Adipocyte (in vitro differentiated cells): Measurements from ENCODE around the gene NOX3.

ENCODE experiments used
- DNase-seq: peaks from one replicate; pipeline ENCODE4 v3.0.0-alpha.2; 2015; ENCODE audit warnings: low read depth
- H3K27me3 ChIP-seq: replicated peaks from 2 replicates; pipeline ENCODE4 v1.7.0; 2013; ENCODE audit warnings: mild to moderate bottlenecking, low read length, moderate library complexity; ENCODE audit not compliant: control insufficient read depth, insufficient read depth
- H3K36me3 ChIP-seq: 2 replicates; pipeline ENCODE4 v1.7.0; 2013; ENCODE audit warnings: low read length, mild to moderate bottlenecking, moderate library complexity; ENCODE audit not compliant: control insufficient read depth, insufficient read depth, severe bottlenecking
- H3K4me1 ChIP-seq: 2 replicates; pipeline ENCODE4 v1.7.0; 2013; ENCODE audit warnings: mild to moderate bottlenecking, low read length, moderate library complexity; ENCODE audit not compliant: control insufficient read depth, insufficient read depth
- H3K4me3 ChIP-seq: 2 replicates; pipeline ENCODE4 v1.7.0; 2013; ENCODE audit warnings: mild to moderate bottlenecking, low read length, moderate library complexity
- H3K9ac ChIP-seq: 2 replicates; pipeline ENCODE4 v1.7.0; 2013; ENCODE audit warnings: mild to moderate bottlenecking, low read length, moderate library complexity
- H3K9me3 ChIP-seq: 2 replicates; pipeline ENCODE4 v1.7.0; 2013; ENCODE audit warnings: mild to moderate bottlenecking, low read length, moderate library complexity; ENCODE audit not compliant: control insufficient read depth

The NOX3 gene

GRCh38 chr6:155409391-155409790 is 46.2 kb downstream of the NOX3 start:
- H3K4me1 ChIP-seq = peaks cover 11% of the 10 kb centered on the region
- H3K36me3 ChIP-seq = no peaks in the 10 kb centered on the region
- H3K9ac ChIP-seq = no peak overlapping the region
- DNase-seq = no peak
- no peak overlapping the region for H3K4me3 ChIP-seq
- no peaks in the 10 kb centered on the region for H3K27me3 ChIP-seq
- no peaks in the 10 kb centered on the region for H3K9me3 ChIP-seq

DNA sequence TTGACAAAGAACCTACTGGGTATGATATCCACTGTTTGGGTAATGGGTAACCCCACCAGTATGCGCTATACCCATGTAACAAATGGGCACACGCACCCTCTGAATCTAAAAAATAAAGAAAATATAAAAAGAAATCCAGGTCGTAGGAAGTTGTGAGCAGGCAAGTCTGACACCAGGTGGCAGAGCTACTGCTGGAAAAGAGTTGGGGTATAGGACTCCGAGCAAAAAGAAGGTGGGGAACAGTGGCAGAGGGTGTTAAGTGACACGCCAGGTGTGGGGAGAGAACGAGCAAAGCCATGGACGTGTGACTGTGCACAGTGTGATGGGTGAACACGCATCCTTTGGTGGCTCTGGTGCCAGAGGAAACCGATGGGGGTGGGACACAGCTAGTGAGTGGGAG is 46.7 kb downstream of the NOX3 start:
- Histone ChIP-seq H3K27me3 (no peaks in the 10 kb centered on the region), H3K4me3 (no peak overlapping the region), H3K4me1 (peaks cover 11% of the 10 kb centered on the region), H3K9me3 (no peaks in the 10 kb centered on the region), H3K36me3 (no peaks in the 10 kb centered on the region), H3K9ac (no peak overlapping the region)
- DNase-seq = no peak

- no peak for DNase-seq
- Histone ChIP-seq H3K27me3 (no peaks in the 10 kb centered on the region), H3K4me3 (no peak overlapping the region), H3K9me3 (no peaks in the 10 kb centered on the region), H3K36me3 (no peaks in the 10 kb centered on the region), H3K4me1 (peaks cover 11% of the 10 kb centered on the region), H3K9ac (no peak overlapping the region)
Measured at GRCh38 chr6:155408231-155408630, 47.4 kb downstream of the NOX3 start.

DNA sequence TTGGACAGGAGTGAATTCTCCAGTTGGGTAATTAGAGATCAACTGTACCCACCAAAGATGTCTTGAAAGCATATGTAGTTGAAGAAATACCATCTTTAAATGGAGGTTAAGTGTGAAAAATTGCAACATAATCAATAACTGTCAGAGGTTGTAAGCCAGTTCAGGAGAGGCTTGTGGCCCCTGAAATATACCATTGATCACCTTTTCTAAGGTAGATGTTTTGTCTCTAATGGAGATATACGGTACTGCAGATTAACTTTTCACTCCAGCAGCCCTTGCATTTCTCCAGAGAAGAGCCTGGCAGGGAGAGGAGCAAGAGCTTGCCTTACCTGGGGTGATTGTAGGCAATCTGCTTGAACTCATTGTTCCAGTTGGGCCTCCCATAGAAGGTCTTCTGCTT is 48.8 kb downstream of the NOX3 start:
- peaks cover 8% of the 10 kb centered on the region for H3K4me1 ChIP-seq
- H3K4me3 ChIP-seq = no peak overlapping the region
- no peak for DNase-seq
- H3K27me3 ChIP-seq = no peaks in the 10 kb centered on the region
- no peak overlapping the region for H3K9ac ChIP-seq
- no peaks in the 10 kb centered on the region for H3K9me3 ChIP-seq
- no peaks in the 10 kb centered on the region for H3K36me3 ChIP-seq

- no peak overlapping the region for H3K9ac ChIP-seq
- DNase-seq = no peak
- no peaks in the 10 kb centered on the region for H3K36me3 ChIP-seq
- no peak overlapping the region for H3K4me3 ChIP-seq
- H3K9me3 ChIP-seq = no peaks in the 10 kb centered on the region
- H3K4me1 ChIP-seq = no peaks in the 10 kb centered on the region
- no peaks in the 10 kb centered on the region for H3K27me3 ChIP-seq
Measured at GRCh38 chr6:155404937-155405336, 50.7 kb downstream of the NOX3 start.

DNA sequence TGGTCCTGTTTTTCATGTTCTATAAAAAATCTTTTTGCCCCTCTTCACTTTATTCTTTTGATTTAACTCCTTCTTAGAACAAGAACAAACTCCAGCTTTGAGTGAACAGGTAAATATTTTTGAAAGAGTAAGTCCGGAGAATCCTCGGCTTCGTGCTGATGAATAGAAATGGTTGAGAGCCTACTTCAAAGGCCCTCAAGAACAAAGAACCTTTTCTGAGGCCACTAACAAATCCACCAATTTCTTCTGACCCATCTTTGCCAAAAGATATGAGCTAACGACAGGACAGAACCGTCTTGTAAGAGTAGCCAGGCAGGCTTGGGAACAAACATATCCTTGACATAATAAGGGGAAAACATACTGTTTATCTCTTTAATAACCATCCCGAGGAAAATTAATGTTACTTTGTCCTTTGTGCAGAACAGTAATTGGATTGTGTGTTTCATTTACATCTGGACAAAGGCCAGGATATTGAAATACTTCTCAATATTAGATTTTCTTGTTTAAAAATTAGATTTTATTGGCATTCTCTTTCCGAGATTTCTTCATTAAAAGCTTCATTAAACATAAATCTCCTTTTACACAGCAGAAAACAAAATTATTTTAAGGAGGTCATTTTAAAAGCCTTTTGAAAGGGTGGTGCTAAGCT is 52.9 kb downstream of the NOX3 start:
- Histone ChIP-seq H3K9me3 (no peaks in the 10 kb centered on the region), H3K4me1 (no peaks in the 10 kb centered on the region), H3K4me3 (no peak overlapping the region), H3K27me3 (no peaks in the 10 kb centered on the region), H3K9ac (no peak overlapping the region), H3K36me3 (no peaks in the 10 kb centered on the region)
- no peak for DNase-seq

DNA sequence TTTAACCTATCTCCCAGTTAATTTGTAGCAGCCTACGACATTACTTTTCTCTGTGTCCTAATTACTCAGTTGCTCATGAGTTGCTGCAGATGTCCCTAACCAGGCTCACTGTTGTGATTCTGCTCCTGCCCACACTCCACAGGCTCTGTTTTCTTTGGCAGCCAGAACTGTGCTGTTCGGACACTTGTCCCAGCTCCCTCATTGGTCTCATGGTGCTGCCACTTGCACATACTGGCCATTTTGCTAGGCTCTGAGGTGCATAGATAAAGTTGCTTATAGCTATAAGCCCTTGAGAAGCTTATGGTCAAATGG is 55.0 kb downstream of the NOX3 start:
- no peaks in the 10 kb centered on the region for H3K27me3 ChIP-seq
- H3K4me1 ChIP-seq = no peaks in the 10 kb centered on the region
- peak; percentile 9 for DNase-seq
- H3K4me3 ChIP-seq = no peak overlapping the region
- no peak overlapping the region for H3K9ac ChIP-seq
- H3K36me3 ChIP-seq = no peaks in the 10 kb centered on the region
- H3K9me3 ChIP-seq = no peaks in the 10 kb centered on the region

DNA sequence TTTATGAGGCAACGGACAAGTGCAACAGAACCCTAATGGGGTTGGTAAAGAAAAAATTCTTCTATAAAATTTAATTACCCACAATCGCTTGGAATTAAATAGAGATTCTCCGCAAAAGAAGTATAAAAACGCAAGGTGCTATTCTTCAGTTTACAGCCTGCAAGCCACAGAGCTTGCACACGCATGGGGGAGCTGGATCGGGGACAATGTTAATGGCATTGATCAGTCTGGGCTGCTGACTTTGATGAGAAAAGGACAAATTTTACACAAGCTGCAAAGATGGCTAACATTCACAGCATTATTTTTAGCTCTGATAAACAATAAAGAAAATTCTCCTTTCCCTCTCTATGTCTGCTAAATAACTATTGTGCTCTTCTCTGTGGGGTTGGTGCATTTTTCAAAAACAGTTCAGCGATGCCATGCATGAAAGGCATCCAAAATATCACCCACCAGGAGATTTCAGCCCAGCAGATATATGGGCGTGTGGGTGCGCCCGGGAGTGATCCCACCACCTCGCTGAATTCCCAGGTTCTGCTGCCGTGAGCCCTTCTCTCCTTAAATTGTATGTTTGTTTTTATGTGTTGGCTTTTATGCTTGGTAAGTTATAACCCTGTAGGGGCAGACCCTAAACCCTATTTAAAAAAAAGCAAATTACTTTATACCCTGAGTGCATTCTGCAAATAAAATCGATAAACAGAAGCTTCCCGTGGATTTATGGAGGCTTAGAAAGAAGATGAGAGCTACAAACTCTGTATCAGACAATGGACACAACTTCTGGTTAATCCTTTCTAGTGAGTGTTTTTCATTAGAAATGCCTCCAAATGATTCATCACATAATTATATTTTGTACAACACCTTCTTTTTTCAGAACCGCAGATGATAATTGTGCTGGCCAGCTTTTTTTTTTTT is 55.6 kb downstream of the NOX3 start:
- no peak overlapping the region for H3K4me3 ChIP-seq
- no peaks in the 10 kb centered on the region for H3K36me3 ChIP-seq
- no peaks in the 10 kb centered on the region for H3K27me3 ChIP-seq
- H3K4me1 ChIP-seq = no peaks in the 10 kb centered on the region
- H3K9me3 ChIP-seq = no peaks in the 10 kb centered on the region
- H3K9ac ChIP-seq = no peak overlapping the region
- no peak for DNase-seq

DNA sequence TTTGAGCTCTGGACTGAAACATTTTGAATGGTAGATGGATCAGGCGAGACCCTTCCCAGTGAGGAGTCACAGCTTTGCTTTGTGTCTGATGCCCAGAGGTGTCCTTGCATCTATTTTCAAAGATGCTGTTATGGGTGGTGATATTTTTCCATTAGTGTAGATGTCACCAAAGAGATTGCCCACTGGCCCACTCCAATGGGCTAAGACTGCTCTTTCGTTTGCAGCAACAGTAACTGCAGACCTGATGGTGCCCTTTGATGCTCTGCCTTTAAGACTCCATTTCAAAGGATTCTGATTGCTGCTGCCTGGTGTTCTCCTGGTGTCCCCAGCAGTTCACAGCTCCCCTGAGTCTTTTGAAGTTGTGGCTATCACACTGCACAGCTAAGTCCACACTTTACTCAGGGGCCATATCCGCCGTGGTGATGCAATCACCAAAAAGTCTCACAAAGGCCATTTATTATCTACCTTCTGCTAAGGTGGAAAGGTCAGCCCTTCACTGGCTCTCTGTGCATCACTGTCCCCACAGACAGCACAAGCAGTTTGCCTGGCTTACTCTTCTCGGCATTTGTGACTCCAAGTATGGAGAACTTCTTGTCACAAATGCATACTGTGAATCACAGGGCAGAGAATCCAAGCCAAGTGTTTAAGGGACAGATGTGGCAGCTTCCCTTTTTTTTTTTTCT is 56.4 kb downstream of the NOX3 start:
- H3K9ac ChIP-seq = no peak overlapping the region
- no peak overlapping the region for H3K4me3 ChIP-seq
- H3K4me1 ChIP-seq = no peaks in the 10 kb centered on the region
- no peaks in the 10 kb centered on the region for H3K9me3 ChIP-seq
- DNase-seq = no peak
- H3K27me3 ChIP-seq = no peaks in the 10 kb centered on the region
- H3K36me3 ChIP-seq = no peaks in the 10 kb centered on the region

- no peak for DNase-seq
- H3K4me1 ChIP-seq = no peaks in the 10 kb centered on the region
Measured at GRCh38 chr6:155398701-155399061, 57.0 kb downstream of the NOX3 start.

GRCh38 chr6:155398221-155398620 is 57.4 kb downstream of the NOX3 start:
- DNase-seq = peak; percentile 6
- Histone ChIP-seq H3K9me3 (no peaks in the 10 kb centered on the region), H3K4me3 (no peak overlapping the region), H3K36me3 (no peaks in the 10 kb centered on the region), H3K9ac (no peak overlapping the region), H3K27me3 (no peaks in the 10 kb centered on the region), H3K4me1 (no peaks in the 10 kb centered on the region)

More at GRCh38 chr6:155398701-155399061, 57.0 kb downstream of the NOX3 start:
- Histone ChIP-seq H3K36me3 (no peaks in the 10 kb centered on the region), H3K27me3 (no peaks in the 10 kb centered on the region), H3K4me3 (no peak overlapping the region), H3K9ac (no peak overlapping the region), H3K9me3 (no peaks in the 10 kb centered on the region)
